Adipocyte (in vitro differentiated cells): ENCODE results near the gene MCC.

Experiments used
- DNase-seq: peaks from one replicate; pipeline ENCODE4 v3.0.0-alpha.2; 2015; ENCODE audit warnings: low read depth
- H3K27me3 ChIP-seq: replicated peaks from 2 replicates; pipeline ENCODE4 v1.7.0; 2013; ENCODE audit warnings: mild to moderate bottlenecking, low read length, moderate library complexity; ENCODE audit not compliant: control insufficient read depth, insufficient read depth
- H3K36me3 ChIP-seq: 2 replicates; pipeline ENCODE4 v1.7.0; 2013; ENCODE audit warnings: low read length, mild to moderate bottlenecking, moderate library complexity; ENCODE audit not compliant: control insufficient read depth, insufficient read depth, severe bottlenecking
- H3K4me1 ChIP-seq: 2 replicates; pipeline ENCODE4 v1.7.0; 2013; ENCODE audit warnings: mild to moderate bottlenecking, low read length, moderate library complexity; ENCODE audit not compliant: control insufficient read depth, insufficient read depth
- H3K4me3 ChIP-seq: 2 replicates; pipeline ENCODE4 v1.7.0; 2013; ENCODE audit warnings: mild to moderate bottlenecking, low read length, moderate library complexity
- H3K9ac ChIP-seq: 2 replicates; pipeline ENCODE4 v1.7.0; 2013; ENCODE audit warnings: mild to moderate bottlenecking, low read length, moderate library complexity
- H3K9me3 ChIP-seq: 2 replicates; pipeline ENCODE4 v1.7.0; 2013; ENCODE audit warnings: mild to moderate bottlenecking, low read length, moderate library complexity; ENCODE audit not compliant: control insufficient read depth

MCC gene

GRCh38 chr5:113450462-113450861, 37.8 kb downstream of the MCC start:
- peak; percentile 75 for DNase-seq
- no peak overlapping the region for H3K9ac ChIP-seq
- H3K4me1 ChIP-seq, result no peaks in the 10 kb centered on the region
- H3K4me3 ChIP-seq, result no peak overlapping the region
- H3K36me3 ChIP-seq, result no peaks in the 10 kb centered on the region
- no peaks in the 10 kb centered on the region for H3K27me3 ChIP-seq
- H3K9me3 ChIP-seq, result peaks cover 9% of the 10 kb centered on the region

GRCh38 chr5:113448252-113448651, 40.0 kb downstream of the MCC start:
- DNase-seq, result no peak
- no peak overlapping the region for H3K4me3 ChIP-seq
- H3K27me3 ChIP-seq, result no peaks in the 10 kb centered on the region
- peaks cover 11% of the 10 kb centered on the region for H3K9me3 ChIP-seq
- H3K9ac ChIP-seq, result no peak overlapping the region
- no peaks in the 10 kb centered on the region for H3K36me3 ChIP-seq
- H3K4me1 ChIP-seq, result no peaks in the 10 kb centered on the region

DNA sequence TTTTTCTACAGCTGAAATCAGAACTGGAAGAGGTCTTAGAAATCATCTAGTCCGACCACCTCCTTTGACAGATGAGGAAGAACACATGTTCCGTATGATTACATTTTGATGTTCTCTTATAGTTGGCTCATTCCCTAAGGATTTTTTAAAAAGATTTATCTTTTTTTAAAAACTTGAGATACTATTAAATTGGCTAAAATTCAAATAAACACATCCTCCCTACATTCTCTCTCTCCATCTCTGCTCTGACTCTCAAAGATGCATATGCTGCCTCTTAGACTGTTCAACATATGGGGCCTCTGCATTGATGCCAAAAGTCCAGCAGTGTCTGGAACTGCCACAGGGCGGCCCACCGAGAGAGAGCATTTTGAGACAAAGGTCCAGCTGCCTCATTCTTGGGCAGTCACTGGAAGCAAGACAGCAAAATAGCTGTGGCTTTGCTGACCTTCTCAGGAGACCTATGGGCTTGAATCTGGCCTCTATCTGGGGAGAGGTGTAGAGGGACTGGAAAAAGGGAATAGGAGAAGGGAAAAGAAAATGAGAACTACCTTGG, 40.7 kb downstream of the MCC start:
- H3K9ac ChIP-seq, result no peak overlapping the region
- H3K36me3 ChIP-seq, result no peaks in the 10 kb centered on the region
- H3K4me3 ChIP-seq, result no peak overlapping the region
- no peaks in the 10 kb centered on the region for H3K27me3 ChIP-seq
- peaks cover 11% of the 10 kb centered on the region for H3K9me3 ChIP-seq
- H3K4me1 ChIP-seq, result no peaks in the 10 kb centered on the region
- DNase-seq, result no peak

GRCh38 chr5:113446358-113446927, 41.8 kb downstream of the MCC start:
- peaks cover 11% of the 10 kb centered on the region for H3K9me3 ChIP-seq
- DNase-seq, result no peak
- H3K36me3 ChIP-seq, result no peaks in the 10 kb centered on the region
- no peaks in the 10 kb centered on the region for H3K4me1 ChIP-seq
- no peak overlapping the region for H3K9ac ChIP-seq
- H3K4me3 ChIP-seq, result no peak overlapping the region
- no peaks in the 10 kb centered on the region for H3K27me3 ChIP-seq

DNA sequence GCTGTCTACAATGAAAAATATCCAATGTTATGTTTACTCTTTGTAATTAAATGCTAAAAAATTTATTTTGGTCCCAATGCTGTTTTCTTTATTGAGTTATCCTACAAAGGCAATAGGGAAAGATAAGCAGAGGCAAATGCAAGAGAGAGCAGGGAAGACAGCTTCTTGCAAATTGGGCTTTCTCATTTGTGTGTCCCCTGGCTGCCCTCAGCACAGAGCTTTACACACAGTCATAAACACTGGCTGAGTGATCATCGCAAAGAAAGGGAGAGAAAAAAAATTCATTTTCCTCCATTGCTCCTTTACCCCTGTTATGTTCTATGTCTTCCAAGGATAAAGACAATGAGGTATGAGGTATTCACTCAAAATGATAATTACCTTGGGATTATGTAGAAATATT, 51.1 kb downstream of the MCC start:
- Histone ChIP-seq H3K9ac (no peak overlapping the region), H3K9me3 (no peaks in the 10 kb centered on the region), H3K4me1 (no peaks in the 10 kb centered on the region), H3K27me3 (no peaks in the 10 kb centered on the region), H3K4me3 (no peak overlapping the region), H3K36me3 (no peaks in the 10 kb centered on the region)
- DNase-seq, result no peak

GRCh38 chr5:113435575-113435974, 52.7 kb downstream of the MCC start:
- no peaks in the 10 kb centered on the region for H3K4me1 ChIP-seq
- no peaks in the 10 kb centered on the region for H3K9me3 ChIP-seq
- H3K9ac ChIP-seq, result no peak overlapping the region
- no peaks in the 10 kb centered on the region for H3K36me3 ChIP-seq
- no peaks in the 10 kb centered on the region for H3K27me3 ChIP-seq
- no peak for DNase-seq
- no peak overlapping the region for H3K4me3 ChIP-seq

DNA sequence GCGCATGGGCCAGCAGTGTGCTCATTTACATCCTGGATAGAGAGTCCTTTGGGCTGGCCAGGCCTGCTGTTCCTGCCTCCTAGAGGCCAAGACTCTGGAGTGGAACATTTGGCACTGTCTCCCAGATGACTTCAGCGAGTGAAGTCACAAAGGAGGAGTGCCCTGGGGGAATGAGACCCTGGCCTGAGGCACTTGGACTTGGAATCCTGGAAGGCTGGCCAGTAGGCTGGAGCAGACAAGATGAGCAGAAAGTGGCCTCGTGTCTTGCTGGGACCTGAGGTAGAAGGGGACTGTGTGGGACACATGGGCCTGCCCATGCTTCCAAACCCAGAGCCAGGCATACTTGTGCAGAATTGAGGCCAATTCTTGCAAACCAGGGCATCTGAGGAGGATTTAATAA, 53.4 kb downstream of the MCC start, which contains the start of gene TSSK1B:
TSS of gene TSSK1B (minus strand) at position 101 of the 400 bp plus-strand sequence. CDS start 150 bp downstream, outside the sequence.
- no peak for DNase-seq

DNA sequence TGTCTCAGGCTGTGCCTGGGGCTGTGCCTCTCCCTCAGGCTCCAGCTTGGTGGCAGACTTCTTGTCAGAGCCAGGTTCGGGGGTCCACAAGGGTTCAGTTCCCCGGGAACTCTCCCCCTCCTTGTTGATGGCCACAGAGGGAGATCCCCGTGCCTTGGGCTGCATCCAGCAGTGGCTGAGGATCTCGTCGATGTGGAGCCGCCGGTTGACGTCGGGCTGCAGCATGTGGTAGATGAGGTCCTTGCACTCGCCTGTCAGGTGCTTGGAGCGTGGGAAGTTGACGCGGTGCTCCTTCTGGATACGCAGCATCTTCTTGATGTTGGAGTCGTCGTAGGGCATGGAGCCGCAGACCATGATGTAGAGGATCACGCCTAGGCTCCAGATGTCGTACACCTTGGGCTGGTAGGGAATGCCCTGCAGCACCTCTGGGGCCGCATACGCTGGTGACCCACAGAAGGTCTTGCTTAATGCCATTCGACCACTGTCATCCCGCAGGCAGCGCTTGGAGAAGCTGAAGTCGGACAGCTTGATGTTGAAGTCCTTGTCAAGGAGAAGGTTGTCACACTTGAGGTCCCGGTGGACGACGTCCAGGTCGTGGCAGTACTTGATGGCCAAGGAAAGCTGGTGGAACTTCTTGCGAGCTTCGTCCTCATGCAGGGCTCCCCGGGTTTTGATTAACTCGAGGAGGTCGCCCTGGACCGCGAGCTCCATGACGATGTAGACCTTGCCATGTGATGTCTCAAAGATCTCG, 54.2 kb downstream of the MCC start:
- DNase-seq, result no peak
- Histone ChIP-seq H3K4me3 (no peak overlapping the region), H3K36me3 (no peaks in the 10 kb centered on the region), H3K4me1 (no peaks in the 10 kb centered on the region), H3K27me3 (no peaks in the 10 kb centered on the region), H3K9ac (no peak overlapping the region), H3K9me3 (no peaks in the 10 kb centered on the region)

More for the DNA sequence above, 53.4 kb downstream of the MCC start, which contains the start of gene TSSK1B:
- Histone ChIP-seq H3K9me3 (no peaks in the 10 kb centered on the region), H3K9ac (no peak within 1 kb of the TSS), H3K4me3 (no peak within 1 kb of the TSS), H3K4me1 (no peaks in the 10 kb centered on the region), H3K36me3 (no peaks in the 10 kb centered on the region), H3K27me3 (no peaks in the 10 kb centered on the region)

DNA sequence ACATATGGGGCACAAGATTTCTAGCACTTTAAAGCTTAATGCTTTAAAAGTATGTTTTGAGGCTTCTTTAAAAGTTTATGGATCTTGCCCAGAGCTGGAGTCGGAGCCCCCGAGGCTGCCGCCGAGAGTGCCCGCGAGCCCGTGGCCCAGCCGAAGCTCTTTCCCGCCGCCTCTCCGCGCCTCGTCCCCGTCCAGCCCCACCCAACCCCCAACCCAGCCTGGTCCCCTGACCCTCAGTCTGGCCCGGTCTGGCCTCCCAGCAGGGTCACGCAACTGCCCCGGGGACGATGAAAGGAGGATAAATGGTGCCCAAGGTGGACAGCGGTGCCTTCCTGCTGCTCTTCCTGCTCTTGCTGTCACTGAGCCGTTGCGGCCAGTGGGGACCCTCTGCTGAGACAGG, 55.2 kb downstream of the MCC start:
- H3K4me3 ChIP-seq, result no peak overlapping the region

DNA sequence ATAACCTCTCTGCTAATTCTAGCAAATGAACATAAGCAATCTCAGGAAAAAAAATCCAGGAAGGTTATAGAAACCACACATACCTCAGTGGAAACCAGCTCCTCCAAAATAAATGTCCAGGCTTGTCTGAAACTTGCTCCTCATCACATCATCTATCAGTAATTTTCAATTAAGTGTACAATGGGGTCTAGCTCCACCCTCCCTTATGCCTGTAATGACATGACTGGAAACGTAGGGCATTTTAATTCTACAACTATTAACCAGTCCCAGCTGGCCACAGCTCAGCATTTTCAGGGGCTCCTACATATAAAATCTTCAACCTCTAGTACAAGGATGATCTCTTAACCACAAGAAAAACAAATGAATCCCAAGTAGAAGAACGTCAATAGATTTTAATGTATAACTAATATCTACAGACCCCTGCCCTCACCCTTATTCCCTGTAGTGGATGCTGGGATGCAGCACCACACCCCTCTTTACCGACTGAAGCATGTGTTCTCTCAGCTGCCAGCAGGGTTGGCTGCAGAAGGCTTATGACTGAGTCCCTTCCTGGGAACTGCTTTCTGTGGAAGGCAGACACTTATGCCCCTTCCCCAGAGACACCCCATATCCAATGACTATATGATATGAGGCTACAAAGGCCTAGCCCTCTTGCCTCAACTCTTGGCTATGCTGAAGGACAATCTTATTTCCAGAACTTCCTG, 60.2 kb downstream of the MCC start:
- no peak overlapping the region for H3K4me3 ChIP-seq
- no peak for DNase-seq
- no peaks in the 10 kb centered on the region for H3K27me3 ChIP-seq
- H3K9me3 ChIP-seq, result no peaks in the 10 kb centered on the region
- no peak overlapping the region for H3K9ac ChIP-seq
- H3K36me3 ChIP-seq, result no peaks in the 10 kb centered on the region
- no peaks in the 10 kb centered on the region for H3K4me1 ChIP-seq

More for the DNA sequence above, 55.2 kb downstream of the MCC start:
- H3K36me3 ChIP-seq, result no peaks in the 10 kb centered on the region
- H3K9me3 ChIP-seq, result no peaks in the 10 kb centered on the region
- H3K4me1 ChIP-seq, result no peaks in the 10 kb centered on the region
- H3K9ac ChIP-seq, result no peak overlapping the region
- H3K27me3 ChIP-seq, result no peaks in the 10 kb centered on the region
- no peak for DNase-seq

- no peak for DNase-seq
- no peak overlapping the region for H3K9ac ChIP-seq
- no peak overlapping the region for H3K4me3 ChIP-seq
- no peaks in the 10 kb centered on the region for H3K27me3 ChIP-seq
- no peaks in the 10 kb centered on the region for H3K9me3 ChIP-seq
- no peaks in the 10 kb centered on the region for H3K36me3 ChIP-seq
- H3K4me1 ChIP-seq, result peaks cover 2% of the 10 kb centered on the region
These were observed 62.3 kb downstream of the MCC start for GRCh38 chr5:113425909-113426308.
